Gastrocnemius medialis (tissue), 4 donors: ENCODE data around the gene CLCN6. TPM values are rescaled to one million over a fixed set of nuclear protein-coding genes. Genes with fewer than 3 reads are reported as not detected.
"Not testable (repeated sequence)": the region's sequence is repeated elsewhere in the genome, so short reads cannot be mapped to it uniquely, and the experiment has no call there.

ENCODE experiments used
- ATAC-seq, 2 donors: fragments of 150-250 bp; one replicate each; pipeline ENCODE4 v1.9.1; 2016
- DNase-seq, 2 donors: peaks; one replicate each; pipeline ENCODE4 v3.0.0-alpha.2; 2019
- H3K27ac ChIP-seq, 4 donors: fragments of 200-600 bp; sonication (generic); 1 replicate in 1 of 4; 2 replicates in 3 of 4; pipeline ENCODE4 v1.5.1; 2016 to 2018; ENCODE audit warnings: mild to moderate bottlenecking in 2 of 4, moderate library complexity in 1 of 4
- H3K27me3 ChIP-seq, 3 donors: fragments of 200-600 bp; sonication (generic) in 2 of 3; 1 replicate in 1 of 3; 2 replicates in 2 of 3; pipeline versions ENCODE4 v1.5.1 to v1.6.0; 2016 to 2019; ENCODE audit warnings: mild to moderate bottlenecking in 1 of 3, moderate library complexity in 1 of 3
- H3K36me3 ChIP-seq, 2 donors: fragments of 200-600 bp; sonication (generic) in 1 of 2; one replicate each; pipeline ENCODE4 v1.5.1; 2017 to 2018
- H3K4me1 ChIP-seq, 2 donors: fragments of 200-600 bp; sonication (generic) in 1 of 2; one replicate each; pipeline ENCODE4 v1.5.1; 2016 to 2017; ENCODE audit warnings: mild to moderate bottlenecking in 2 of 2
- H3K4me3 ChIP-seq, 4 donors: fragments of 200-600 bp; sonication (generic) in 3 of 4; 1 replicate in 1 of 4; 2 replicates in 3 of 4; pipeline ENCODE4 v1.5.1; 2016 to 2019; ENCODE audit warnings: mild to moderate bottlenecking in 2 of 4
- H3K9me3 ChIP-seq, 3 donors: fragments of 200-600 bp; sonication (generic) in 2 of 3; 1 replicate in 1 of 3; 2 replicates in 2 of 3; pipeline ENCODE4 v1.5.1; 2016 to 2019
- CTCF ChIP-seq, 5 experiments: fragments of 450-650 bp in 3 of 5; fragments of 200-600 bp in 2 of 5; sonication (generic) in 2 of 5; IDR thresholded peaks in 4 of 5; conservative IDR thresholded peaks in 1 of 5; 1 replicate in 4 of 5; 2 replicates in 1 of 5; pipeline ENCODE4 v1.5.1; 2016 to 2019; ENCODE audit warnings: antibody characterized with exemption in 5 of 5, mild to moderate bottlenecking in 3 of 5, moderate library complexity in 3 of 5
- POLR2A ChIP-seq, 2 donors: fragments of 450-650 bp; IDR thresholded peaks; one replicate each; pipeline ENCODE4 v1.6.1; 2017; ENCODE audit warnings: antibody characterized with exemption in 2 of 2, mild to moderate bottlenecking in 2 of 2, moderate library complexity in 2 of 2
- in situ Hi-C, 4 donors: fragments of 200-750 bp; cut with MboI; loops; one replicate each; pipeline versions ENCODE4 v1.15.0 to v1.8.0; 2017; ENCODE audit warnings: low sequenced_read_pairs in 4 of 4
- intact Hi-C: fragments of 100-400 bp; cut with DNase I; formaldehyde crosslinking; loops from one replicate; pipeline ENCODE4 v1.15.1; 2023; ENCODE audit warnings: low total_unique reads
- total RNA-seq, 4 donors: library from RNA; depleted of rRNA; stranded (reverse); fragments of >200 nt; gene quantifications; one replicate each; pipeline versions ENCODE4 v1.1.0 to v1.2.3, GENCODE V29; 2016

Gene CLCN6
- total RNA-seq, 4 donors from 2014 or later = 7.1 to 11.9 (median 9.5) TPM

- peaks cover 54 to 55% of the 10 kb centered on the region in 2 donors for H3K4me1 ChIP-seq
Observed at GRCh38 chr1:11802973-11803885, 2.8 kb upstream of the CLCN6 start.

DNA sequence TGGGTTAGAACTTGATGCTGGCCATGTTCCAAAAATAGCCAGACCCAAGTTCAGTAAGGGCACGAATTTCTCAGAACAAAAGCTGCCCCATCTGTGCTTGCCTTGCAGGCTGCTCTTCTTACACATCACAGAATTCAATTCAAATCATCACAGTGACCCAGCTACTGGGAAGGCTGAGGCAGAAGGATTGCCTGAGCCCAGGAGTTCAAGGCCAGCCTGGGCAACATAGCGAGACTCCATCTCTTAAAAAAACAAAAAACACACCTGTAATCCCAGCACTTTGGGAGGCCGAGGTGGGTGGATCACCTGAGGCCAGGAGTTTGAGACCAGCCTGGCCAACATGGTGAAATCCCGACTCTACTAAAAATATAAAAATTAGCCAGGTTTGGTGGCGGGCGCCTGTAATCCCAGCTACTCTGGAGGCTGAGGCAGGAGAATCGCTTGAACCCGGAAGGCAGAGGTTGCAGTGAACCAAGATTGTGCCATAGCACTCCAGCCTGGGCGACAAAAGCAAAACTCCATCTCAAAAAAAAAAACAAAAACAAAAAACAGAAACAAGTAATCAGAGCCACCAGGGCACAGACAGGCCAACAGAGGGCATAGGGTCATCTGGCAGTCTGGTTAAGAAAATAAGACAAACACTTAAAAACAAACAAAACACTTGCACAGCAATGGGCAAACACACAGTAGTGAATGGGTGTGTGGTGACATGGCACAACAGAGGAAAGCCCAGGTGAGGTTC lies 1.9 kb upstream of the CLCN6 start:
- peaks cover 0 to 31% of the 10 kb centered on the region in 2 donors for H3K36me3 ChIP-seq
- H3K4me1 ChIP-seq = peaks cover 60 to 64% of the 10 kb centered on the region in 2 donors
- DNase-seq, ATAC-seq, H3K27me3 ChIP-seq, in situ Hi-C loops, H3K9me3 ChIP-seq: not testable (repeated sequence)
- intact Hi-C loops = loop anchor here (5.0 kb wide), 1 partner anchor 78 kb away; no protein-coding TSS in a partner anchor
- H3K4me3 ChIP-seq = peak overlapping the region; percentile 76 to 95 (median 84)
- peak overlapping the region; percentile 92 to 99 (median 96) for H3K27ac ChIP-seq

More at GRCh38 chr1:11802973-11803885, 2.8 kb upstream of the CLCN6 start:
- Histone ChIP-seq H3K4me3 (peak overlapping the region; percentile 67 to 95 (median 78)), H3K27me3 (no peaks in the 10 kb centered on the region), H3K9me3 (no peaks in the 10 kb centered on the region), H3K27ac (peak overlapping the region; percentile 92 to 99 (median 96)), H3K36me3 (peaks cover 0 to 33% of the 10 kb centered on the region in 2 donors)
- ATAC-seq = peak; percentile 31 to 36
- peak; percentile 84 to 91 for DNase-seq
- in situ Hi-C loops (no loop called here), intact Hi-C loops (loop anchor here (1.0 to 5.0 kb wide), 2 partner anchors 11 to 79 kb away; no protein-coding TSS in a partner anchor)
- TF ChIP-seq CTCF (IDR thresholded peaks at IDR 0.05 in 4 of 5, conservative IDR thresholded peaks at IDR 0.05 in 1 of 5) (no peak), POLR2A (IDR thresholded peaks at IDR 0.05) (peak; percentile 74 to 80)

DNA sequence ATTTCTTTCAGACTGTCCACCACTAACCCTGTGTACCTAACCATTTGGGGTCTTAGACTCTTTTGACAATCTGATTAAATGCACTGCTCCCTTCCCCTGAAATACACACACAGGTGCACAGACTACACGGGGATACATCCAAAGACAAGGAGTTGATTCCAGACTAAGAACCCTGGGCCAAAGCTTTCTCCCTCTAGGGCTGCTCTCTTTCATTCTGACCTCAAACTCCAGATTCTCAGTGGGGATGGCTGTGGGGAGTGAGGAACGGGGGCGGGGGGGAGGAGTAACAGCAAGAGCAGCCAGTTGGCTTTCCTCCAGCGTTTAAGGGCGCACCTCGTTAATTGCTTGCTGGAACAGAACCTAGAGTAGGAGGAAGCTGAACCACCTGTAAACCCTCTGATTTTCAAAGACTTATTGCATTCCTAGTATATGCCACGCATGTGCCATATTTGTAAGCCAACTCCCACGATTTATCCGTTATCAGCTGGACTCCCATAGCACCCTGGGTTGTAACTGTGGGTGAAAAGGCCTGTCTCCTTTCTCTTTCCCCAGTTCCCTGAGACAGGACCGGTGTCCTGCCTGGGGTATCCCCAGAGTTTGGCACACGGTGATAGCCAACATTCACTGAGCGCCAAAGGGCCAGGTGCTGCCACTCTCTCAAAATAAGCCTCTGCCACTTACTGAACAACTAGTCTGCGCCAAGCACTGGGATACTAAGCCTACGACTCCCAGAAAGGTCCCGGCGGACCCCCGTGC lies 1.1 kb upstream of the CLCN6 start:
- Histone ChIP-seq H3K9me3 (no peaks in the 10 kb centered on the region), H3K4me3 (peak overlapping the region; percentile 76 to 95 (median 84)), H3K4me1 (peaks cover 60 to 65% of the 10 kb centered on the region in 2 donors), H3K27ac (peak overlapping the region; percentile 92 to 99 (median 96)), H3K36me3 (peaks cover 0 to 33% of the 10 kb centered on the region in 2 donors), H3K27me3 (no peaks in the 10 kb centered on the region)
- intact Hi-C loops (loop anchor here (5.0 kb wide), 1 partner anchor 77 kb away; no protein-coding TSS in a partner anchor), in situ Hi-C loops (no loop called here)
- DNase-seq (peak in 1 of 2 donors; percentile 51), ATAC-seq (peak; percentile 0 to 13)
- TF ChIP-seq POLR2A (IDR thresholded peaks at IDR 0.05) (no peak), CTCF (IDR thresholded peaks at IDR 0.05 in 4 of 5, conservative IDR thresholded peaks at IDR 0.05 in 1 of 5) (no peak)

GRCh38 chr1:11806307-11806936 lies 431 bp downstream of the CLCN6 start:
- Histone ChIP-seq H3K4me1 (peaks cover 55 to 56% of the 10 kb centered on the region in 2 donors), H3K4me3 (peak overlapping the region; percentile 82 to 95 (median 86)), H3K9me3 (no peaks in the 10 kb centered on the region), H3K27ac (peak overlapping the region; percentile 92 to 99 (median 96)), H3K36me3 (peaks cover 0 to 29% of the 10 kb centered on the region in 2 donors), H3K27me3 (no peaks in the 10 kb centered on the region)
- DNase-seq (peak in 1 of 2 donors; percentile 32), ATAC-seq (peak; percentile 24 to 25)
- in situ Hi-C loops = no loop called here
- peak in 1 of 2 donors; percentile 6 for TF ChIP-seq POLR2A (IDR thresholded peaks at IDR 0.05)
- TF ChIP-seq CTCF (IDR thresholded peaks at IDR 0.05 in 4 of 5, conservative IDR thresholded peaks at IDR 0.05 in 1 of 5) = no peak
- intact Hi-C loops = loop anchor here (1.0 to 2.0 kb wide), 2 partner anchors 70 to 102 kb away; partner anchors contain the start of gene AGTRAP
